GM12801 (cell line): ENCODE results near the gene TGFBR3L.

Experiments used
- TF ChIP-seq, protein P1 (sequence below): IDR thresholded peaks from one replicate; pipeline ENCODE4 v1.5.1; 2011; ENCODE audit warnings: control low read depth; ENCODE audit not compliant: insufficient read length; ENCODE audit errors: extremely low read depth

The TGFBR3L gene

DNA sequence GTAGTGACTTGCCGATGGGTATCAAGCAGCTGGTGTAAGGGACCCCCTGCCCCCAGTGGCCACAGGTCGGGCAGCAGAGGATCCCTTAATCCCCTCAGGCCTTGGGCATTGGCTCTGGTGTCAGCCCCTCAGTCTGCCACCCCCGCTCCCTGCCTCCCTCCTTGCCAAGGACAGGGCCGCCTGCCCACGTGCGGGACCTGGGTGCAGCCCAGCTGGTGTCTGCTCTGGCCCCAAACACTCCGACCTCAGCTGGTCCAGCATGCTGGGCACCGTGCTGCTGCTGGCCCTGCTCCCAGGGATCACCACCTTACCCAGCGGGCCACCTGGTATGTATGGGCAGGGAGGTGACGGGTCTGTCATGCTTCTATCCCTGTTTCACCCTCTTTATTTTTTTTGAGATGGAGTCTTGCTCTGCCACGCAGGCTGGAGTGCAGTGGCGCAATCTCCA lies at the start of gene TGFBR3L:
TGFBR3L (plus strand) TSS at position 233 of the 448 bp plus-strand sequence.
- TF ChIP-seq, protein P1, sequence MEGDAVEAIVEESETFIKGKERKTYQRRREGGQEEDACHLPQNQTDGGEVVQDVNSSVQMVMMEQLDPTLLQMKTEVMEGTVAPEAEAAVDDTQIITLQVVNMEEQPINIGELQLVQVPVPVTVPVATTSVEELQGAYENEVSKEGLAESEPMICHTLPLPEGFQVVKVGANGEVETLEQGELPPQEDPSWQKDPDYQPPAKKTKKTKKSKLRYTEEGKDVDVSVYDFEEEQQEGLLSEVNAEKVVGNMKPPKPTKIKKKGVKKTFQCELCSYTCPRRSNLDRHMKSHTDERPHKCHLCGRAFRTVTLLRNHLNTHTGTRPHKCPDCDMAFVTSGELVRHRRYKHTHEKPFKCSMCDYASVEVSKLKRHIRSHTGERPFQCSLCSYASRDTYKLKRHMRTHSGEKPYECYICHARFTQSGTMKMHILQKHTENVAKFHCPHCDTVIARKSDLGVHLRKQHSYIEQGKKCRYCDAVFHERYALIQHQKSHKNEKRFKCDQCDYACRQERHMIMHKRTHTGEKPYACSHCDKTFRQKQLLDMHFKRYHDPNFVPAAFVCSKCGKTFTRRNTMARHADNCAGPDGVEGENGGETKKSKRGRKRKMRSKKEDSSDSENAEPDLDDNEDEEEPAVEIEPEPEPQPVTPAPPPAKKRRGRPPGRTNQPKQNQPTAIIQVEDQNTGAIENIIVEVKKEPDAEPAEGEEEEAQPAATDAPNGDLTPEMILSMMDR, result no peak

DNA sequence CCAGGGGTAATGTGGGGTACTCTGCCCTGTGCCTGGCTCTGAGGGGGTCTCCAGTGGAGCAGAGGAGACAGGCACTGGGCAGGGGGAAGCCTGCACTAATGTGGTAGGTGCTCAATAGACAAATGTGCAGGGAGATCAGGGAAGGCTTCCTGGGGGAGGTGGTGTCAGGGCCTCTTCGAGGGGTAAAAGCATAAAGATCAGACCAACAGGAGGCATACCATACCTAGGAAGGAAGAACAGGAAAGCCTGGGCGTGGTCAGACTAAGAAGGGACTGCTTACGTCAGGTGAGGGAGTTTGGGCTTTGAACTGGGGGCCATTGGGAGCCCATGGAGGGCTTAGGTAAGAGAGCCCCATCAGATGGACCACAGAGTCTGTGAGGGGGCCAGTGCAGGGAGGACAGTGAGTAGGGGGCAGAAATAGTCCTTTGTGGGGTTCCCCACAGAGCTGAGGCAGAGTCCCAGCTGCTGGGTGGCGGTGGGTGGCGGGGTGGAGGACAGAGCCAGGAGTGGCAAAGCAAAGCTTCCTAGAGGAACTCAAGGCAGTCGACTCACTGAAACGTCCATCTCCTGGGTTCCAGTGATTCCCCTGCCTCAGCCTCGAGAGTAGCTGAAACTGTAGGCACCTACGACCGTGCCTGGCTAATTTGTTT lies 49.2 kb upstream of the TGFBR3L start:
- TF ChIP-seq, protein P1, result no peak

DNA sequence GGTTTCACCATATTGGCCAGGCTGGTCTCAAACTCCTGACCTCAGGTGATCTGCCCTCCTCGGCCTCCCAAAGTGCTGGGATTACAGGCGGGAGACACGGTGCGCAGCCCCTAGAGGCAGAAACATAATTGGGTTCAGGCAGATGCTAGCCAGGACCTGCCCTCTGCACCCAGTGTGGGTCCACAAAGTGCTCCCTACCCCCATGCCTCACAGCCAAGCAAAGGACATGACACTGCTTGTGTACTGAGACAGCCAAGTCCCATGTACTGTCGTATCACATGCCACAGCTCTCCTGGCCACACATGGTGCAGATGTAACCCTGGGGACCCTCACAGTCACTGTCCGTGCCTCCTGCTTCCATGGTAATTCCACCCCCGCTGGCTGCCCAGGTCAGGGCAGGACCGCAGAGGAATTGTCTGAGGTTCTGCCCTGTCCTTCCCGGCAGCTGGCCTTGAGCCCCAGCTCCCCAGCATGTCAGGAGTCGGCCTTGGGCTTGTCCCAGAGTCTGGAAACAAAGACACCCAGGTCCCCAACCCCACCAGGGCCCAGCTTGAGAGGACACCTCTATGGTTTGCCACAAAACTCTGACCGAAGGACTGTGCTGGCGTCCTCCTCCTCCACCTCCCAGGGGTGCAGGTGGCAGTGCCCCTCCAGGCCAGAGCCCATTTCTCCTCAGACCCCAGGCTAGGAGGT lies 48.1 kb upstream of the TGFBR3L start:
- TF ChIP-seq, protein P1, result no peak

DNA sequence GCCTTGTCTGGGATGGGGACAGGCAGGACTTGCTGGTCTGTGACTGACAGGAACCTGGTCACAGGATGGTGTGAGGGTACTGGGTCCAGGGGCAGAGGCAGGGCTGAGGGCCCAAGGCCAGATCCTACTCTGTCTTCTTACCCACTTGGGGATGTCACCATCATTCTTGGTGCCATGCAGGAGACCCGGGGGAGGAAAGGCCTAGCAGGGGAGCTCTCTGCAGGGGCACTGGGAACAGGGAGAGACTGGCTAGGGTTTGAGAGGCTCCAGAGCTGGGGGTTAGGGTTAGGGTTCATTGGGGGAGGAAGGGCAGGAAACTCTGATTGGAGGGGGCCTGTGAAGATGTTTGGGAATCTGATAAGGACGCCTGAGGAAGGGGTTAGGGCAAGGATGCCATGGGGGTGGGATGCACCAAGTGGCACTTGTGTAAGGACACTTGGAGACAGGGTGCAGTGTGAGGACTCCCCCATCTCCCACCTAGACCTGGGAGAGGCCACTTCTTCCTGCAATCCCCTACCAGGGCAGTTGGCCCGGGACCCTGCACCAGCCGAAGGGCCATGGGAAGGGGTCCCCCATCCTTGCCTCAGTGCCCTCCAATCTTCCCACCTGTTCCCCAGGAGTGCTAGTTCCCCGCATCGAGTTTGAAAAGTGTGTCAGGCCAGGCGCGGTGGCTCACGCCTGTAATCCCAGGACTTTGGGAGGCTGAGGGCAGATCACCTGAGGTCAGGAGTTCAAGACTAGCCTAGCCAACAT lies 47.4 kb upstream of the TGFBR3L start:
- TF ChIP-seq, protein P1, result no peak

DNA sequence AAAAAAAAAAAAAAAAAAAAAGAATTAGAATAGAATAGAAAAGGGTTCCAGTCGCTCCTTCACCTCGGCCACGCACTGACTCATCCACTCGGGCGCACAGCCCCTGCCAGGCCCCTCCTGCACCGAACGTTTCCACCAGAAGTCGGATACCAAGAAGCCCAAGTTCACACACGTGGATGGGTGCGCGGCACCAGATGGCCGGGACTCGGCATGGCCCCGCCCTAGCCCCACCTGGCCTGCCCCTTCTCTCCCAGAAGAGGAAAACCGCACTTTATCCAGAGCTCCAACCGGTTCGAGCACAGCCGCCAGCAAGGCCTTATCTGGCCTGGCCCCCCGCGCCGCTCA lies 46.3 kb upstream of the TGFBR3L start:
- TF ChIP-seq, protein P1, result no peak

DNA sequence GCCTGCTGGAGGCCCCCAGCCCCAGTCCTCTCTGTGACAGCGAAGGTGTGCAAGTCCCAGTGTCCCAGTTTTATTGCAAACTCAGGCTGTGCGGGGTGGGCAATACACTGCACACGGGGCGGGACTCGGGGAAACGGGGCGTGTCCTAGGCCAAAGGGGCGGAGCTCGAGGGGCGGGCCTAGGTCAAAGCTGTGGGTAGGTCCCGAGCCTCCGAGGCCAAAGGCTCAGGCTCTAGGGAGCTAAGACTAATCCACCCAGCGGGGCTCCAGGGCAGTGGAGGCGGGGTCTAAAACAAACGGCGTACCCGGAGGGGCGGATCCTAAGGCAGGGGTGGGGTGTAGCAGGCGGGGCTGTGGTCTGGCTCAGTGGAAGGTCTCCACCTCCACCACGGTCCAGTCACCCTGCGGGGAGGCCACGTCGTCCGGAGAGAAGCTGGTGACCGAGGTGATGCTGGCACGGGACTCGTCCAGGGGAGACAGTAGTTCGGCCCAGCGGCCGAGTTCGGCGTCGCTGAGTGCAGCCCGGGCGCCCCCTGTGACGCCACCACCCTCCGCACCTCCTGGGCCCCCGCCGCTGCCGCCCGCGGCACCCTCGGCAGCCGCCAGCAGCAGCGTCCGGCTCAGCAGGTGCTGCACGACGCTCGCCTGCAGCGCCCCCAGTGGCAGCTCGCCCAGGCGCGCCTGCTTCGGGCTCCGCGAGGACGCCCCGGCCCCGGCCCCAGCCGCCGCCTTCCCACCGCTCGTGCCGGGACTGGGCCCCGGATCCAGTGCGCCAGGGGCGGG lies 45.8 kb upstream of the TGFBR3L start:
- TF ChIP-seq, protein P1, result no peak
